ENCODE measurements around the gene USP16.

Gene USP16

GRCh38 chr21:29018540-29018939, 5.9 kb upstream of the USP16 start:
- no peak for TF ChIP-seq CTCF (IDR thresholded peaks at IDR 0.05)

GRCh38 chr21:29022166-29022565, 2.3 kb upstream of the USP16 start:
- no peak for TF ChIP-seq CTCF (IDR thresholded peaks at IDR 0.05)

GRCh38 chr21:29025328-29025713, 853 bp downstream of the USP16 start:
- TF ChIP-seq CTCF (IDR thresholded peaks at IDR 0.05), result no peak

- TF ChIP-seq CTCF (IDR thresholded peaks at IDR 0.05), result no peak
Measured at GRCh38 chr21:29029524-29029923, 5.1 kb downstream of the USP16 start.

GRCh38 chr21:29030909-29031308, 6.4 kb downstream of the USP16 start:
- TF ChIP-seq CTCF (IDR thresholded peaks at IDR 0.05), result no peak

- no peak for TF ChIP-seq CTCF (IDR thresholded peaks at IDR 0.05)
Measured at GRCh38 chr21:29033301-29033700, 8.8 kb downstream of the USP16 start.

- no peak for TF ChIP-seq CTCF (IDR thresholded peaks at IDR 0.05)
Measured at GRCh38 chr21:29033871-29034270, 9.4 kb downstream of the USP16 start.

- no peak for TF ChIP-seq CTCF (IDR thresholded peaks at IDR 0.05)
Measured at GRCh38 chr21:29034678-29035077, 10.2 kb downstream of the USP16 start.

Data from LNCAP (cell line).